Neural progenitor cell (in vitro differentiated cells): ENCODE data around the gene GLMP. TPM values are rescaled to one million over a fixed set of nuclear protein-coding genes. Genes with fewer than 3 reads are reported as not detected.

Experiments used
- DNase-seq: peaks from one replicate; pipeline ENCODE4 v3.0.0-alpha.2; 2016; ENCODE audit warnings: low spot score
- H2AFZ ChIP-seq: fragments of 200-600 bp; sonication (generic); replicated peaks from 2 replicates; pipeline ENCODE4 v1.6.1; 2016; ENCODE audit warnings: antibody characterized with exemption
- H3F3A ChIP-seq: fragments of 200-600 bp; sonication (generic); 2 replicates; pipeline ENCODE4 v1.6.1; 2016; ENCODE audit warnings: antibody characterized with exemption, low read depth
- H3K27ac ChIP-seq: fragments of 200-600 bp; sonication (generic); 2 replicates; pipeline ENCODE4 v1.5.1; 2016; ENCODE audit warnings: mild to moderate bottlenecking
- H3K27me3 ChIP-seq: fragments of 200-600 bp; sonication (generic); 2 replicates; pipeline ENCODE4 v1.6.1; 2016; ENCODE audit warnings: mild to moderate bottlenecking, moderate library complexity
- H3K36me3 ChIP-seq: fragments of 200-600 bp; sonication (generic); 2 replicates; pipeline ENCODE4 v1.5.1; 2016
- H3K4me1 ChIP-seq: fragments of 200-600 bp; sonication (generic); 2 replicates; pipeline ENCODE4 v1.6.1; 2016; ENCODE audit warnings: mixed run types
- H3K4me2 ChIP-seq: fragments of 200-600 bp; sonication (generic); 2 replicates; pipeline ENCODE4 v1.6.1; 2016
- H3K4me3 ChIP-seq: fragments of 200-600 bp; sonication (generic); 2 replicates; pipeline ENCODE4 v1.5.1; 2016
- H3K79me2 ChIP-seq: fragments of 200-600 bp; sonication (generic); 2 replicates; pipeline ENCODE4 v1.6.1; 2016; ENCODE audit warnings: low read depth
- H3K9ac ChIP-seq: fragments of 200-600 bp; sonication (generic); 2 replicates; pipeline ENCODE4 v1.6.1; 2016
- H3K9me3 ChIP-seq: fragments of 200-600 bp; sonication (generic); 2 replicates; pipeline ENCODE4 v1.5.1; 2016; ENCODE audit warnings: low read depth
- H4K20me1 ChIP-seq: fragments of 200-600 bp; sonication (generic); 2 replicates; pipeline ENCODE4 v1.6.1; 2016; ENCODE audit warnings: low read depth
- H3K27ac Mint-ChIP-seq: 3 replicates; pipeline ENCODE4 v1.8.0; 2021; ENCODE audit warnings: mixed read lengths
- H3K27me3 Mint-ChIP-seq: 2 replicates; pipeline ENCODE4 v1.8.0; 2022; ENCODE audit warnings: low read depth, mild to moderate bottlenecking, inconsistent platforms, moderate library complexity, mixed read lengths; ENCODE audit not compliant: insufficient read depth
- H3K36me3 Mint-ChIP-seq: 3 replicates; pipeline ENCODE4 v1.8.0; 2021; ENCODE audit warnings: mixed read lengths
- H3K4me1 Mint-ChIP-seq: 3 replicates; pipeline ENCODE4 v1.8.0; 2021; ENCODE audit warnings: mixed read lengths
- H3K4me3 Mint-ChIP-seq: 3 replicates; pipeline ENCODE4 v1.8.0; 2021; ENCODE audit warnings: mild to moderate bottlenecking, moderate library complexity, mixed read lengths
- H3K9me3 Mint-ChIP-seq: 3 replicates; pipeline ENCODE4 v1.8.0; 2020; ENCODE audit warnings: mixed read lengths
- CTCF ChIP-seq: fragments of 200-600 bp; sonication (generic); IDR thresholded peaks from 2 replicates; pipeline ENCODE4 v1.5.1; 2017; ENCODE audit warnings: antibody characterized with exemption, mild to moderate bottlenecking
- EZH2 ChIP-seq: fragments of 200-600 bp; sonication (generic); IDR thresholded peaks from 2 replicates; pipeline ENCODE4 v1.6.1; 2017; ENCODE audit warnings: antibody characterized with exemption, mild to moderate bottlenecking, moderate library complexity
- EZH2phosphoT487 ChIP-seq: fragments of 200-600 bp; sonication (generic); IDR thresholded peaks from 2 replicates; pipeline ENCODE4 v1.6.1; 2017; ENCODE audit warnings: antibody characterized with exemption
- total RNA-seq: library from RNA; depleted of rRNA; stranded (reverse); fragments of >200 nt; gene quantifications from 2 replicates; pipeline ENCODE4 v1.2.3, GENCODE V29; 2015; ENCODE audit warnings: low replicate concordance

Gene GLMP
- total RNA-seq, 1 donor from 2014 or later, result 38.7 TPM

- Histone ChIP-seq H3K27ac (peak overlapping the region; percentile 41), H3K36me3 (no peaks in the 10 kb centered on the region), H4K20me1 (no peaks in the 10 kb centered on the region), H3K9me3 (no peaks in the 10 kb centered on the region), H3K4me3 (no peak overlapping the region), H2AFZ (no peak overlapping the region), H3K27me3 (no peaks in the 10 kb centered on the region), H3F3A (peaks cover 19% of the 10 kb centered on the region), H3K9ac (no peak overlapping the region), H3K4me2 (no peak overlapping the region), H3K79me2 (no peaks in the 10 kb centered on the region), H3K4me1 (peaks cover 6% of the 10 kb centered on the region)
- peak; percentile 31 for DNase-seq
- H3K36me3 Mint-ChIP-seq, result peaks cover 3% of the 10 kb centered on the region
- H3K27me3 Mint-ChIP-seq, result peaks cover 9% of the 10 kb centered on the region
- H3K4me1 Mint-ChIP-seq, result peaks cover 5% of the 10 kb centered on the region
- no peak overlapping the region for H3K4me3 Mint-ChIP-seq
- H3K27ac Mint-ChIP-seq, result no peak overlapping the region
- TF ChIP-seq EZH2phosphoT487, result no peak
- TF ChIP-seq CTCF, result no peak
- TF ChIP-seq EZH2, result no peak
- H3K9me3 Mint-ChIP-seq, result no peaks in the 10 kb centered on the region
Measured at GRCh38 chr1:156246781-156247459, 48.6 kb downstream of the GLMP start.

- H3K27me3 Mint-ChIP-seq, result peaks cover 9% of the 10 kb centered on the region
- no peaks in the 10 kb centered on the region for H3K9me3 Mint-ChIP-seq
- no peak overlapping the region for H3K27ac ChIP-seq
- no peak overlapping the region for H3K9ac ChIP-seq
- H3K4me3 Mint-ChIP-seq, result no peak overlapping the region
- H3F3A ChIP-seq, result peaks cover 19% of the 10 kb centered on the region
- peaks cover 3% of the 10 kb centered on the region for H3K36me3 Mint-ChIP-seq
- H3K27ac Mint-ChIP-seq, result peak overlapping the region; percentile 63
- no peak overlapping the region for H3K4me3 ChIP-seq
- no peaks in the 10 kb centered on the region for H3K36me3 ChIP-seq
- H3K9me3 ChIP-seq, result no peaks in the 10 kb centered on the region
- H3K4me1 Mint-ChIP-seq, result peaks cover 5% of the 10 kb centered on the region
- no peak overlapping the region for H3K4me2 ChIP-seq
- DNase-seq, result no peak
- H2AFZ ChIP-seq, result no peak overlapping the region
- H3K27me3 ChIP-seq, result no peaks in the 10 kb centered on the region
- TF ChIP-seq CTCF (no peak), EZH2 (no peak), EZH2phosphoT487 (no peak)
- peaks cover 6% of the 10 kb centered on the region for H3K4me1 ChIP-seq
- no peaks in the 10 kb centered on the region for H3K79me2 ChIP-seq
- no peaks in the 10 kb centered on the region for H4K20me1 ChIP-seq
Measured at GRCh38 chr1:156246241-156246780, 49.2 kb downstream of the GLMP start.

GRCh38 chr1:156245451-156246232 is 49.8 kb downstream of the GLMP start:
- no peak overlapping the region for H3K27ac ChIP-seq
- no peak overlapping the region for H2AFZ ChIP-seq
- peaks cover 6% of the 10 kb centered on the region for H3K4me1 ChIP-seq
- H3K4me1 Mint-ChIP-seq, result peaks cover 5% of the 10 kb centered on the region
- no peak overlapping the region for H3K4me3 ChIP-seq
- no peak overlapping the region for H3K9ac ChIP-seq
- no peak overlapping the region for H3K4me2 ChIP-seq
- no peaks in the 10 kb centered on the region for H3K9me3 Mint-ChIP-seq
- no peak for DNase-seq
- no peaks in the 10 kb centered on the region for H3K27me3 ChIP-seq
- no peaks in the 10 kb centered on the region for H3K79me2 ChIP-seq
- H3K27ac Mint-ChIP-seq, result peak overlapping the region; percentile 63
- H3F3A ChIP-seq, result peaks cover 19% of the 10 kb centered on the region
- H3K4me3 Mint-ChIP-seq, result no peak overlapping the region
- no peaks in the 10 kb centered on the region for H3K36me3 ChIP-seq
- H4K20me1 ChIP-seq, result peaks cover 4% of the 10 kb centered on the region
- H3K27me3 Mint-ChIP-seq, result peaks cover 9% of the 10 kb centered on the region
- no peaks in the 10 kb centered on the region for H3K9me3 ChIP-seq
- TF ChIP-seq EZH2 (no peak), CTCF (no peak), EZH2phosphoT487 (no peak)
- H3K36me3 Mint-ChIP-seq, result peaks cover 4% of the 10 kb centered on the region
